GM21423 (cell line): ENCODE results near the gene MC4R.

ENCODE experiments used
- ATAC-seq: cut with Tn5 transposase; IDR thresholded peaks from one replicate; pipeline ENCODE4 v1.9.1; 2021; ENCODE audit warnings: mild to moderate bottlenecking, moderate library complexity; ENCODE audit not compliant: unreplicated experiment

Gene MC4R

GRCh38 chr18:60329131-60329530 lies 43.4 kb downstream of the MC4R start:
- ATAC-seq: no peak

GRCh38 chr18:60327880-60328279 lies 44.7 kb downstream of the MC4R start:
- ATAC-seq: no peak

- no peak for ATAC-seq
These were observed 50.0 kb downstream of the MC4R start for GRCh38 chr18:60322591-60322990.
